GM19035 (cell line): ENCODE results near the gene MYCBP.

Experiments
- ATAC-seq: cut with Tn5 transposase; IDR thresholded peaks from one replicate; pipeline ENCODE4 v1.9.1; 2021; ENCODE audit not compliant: unreplicated experiment

The MYCBP gene

DNA sequence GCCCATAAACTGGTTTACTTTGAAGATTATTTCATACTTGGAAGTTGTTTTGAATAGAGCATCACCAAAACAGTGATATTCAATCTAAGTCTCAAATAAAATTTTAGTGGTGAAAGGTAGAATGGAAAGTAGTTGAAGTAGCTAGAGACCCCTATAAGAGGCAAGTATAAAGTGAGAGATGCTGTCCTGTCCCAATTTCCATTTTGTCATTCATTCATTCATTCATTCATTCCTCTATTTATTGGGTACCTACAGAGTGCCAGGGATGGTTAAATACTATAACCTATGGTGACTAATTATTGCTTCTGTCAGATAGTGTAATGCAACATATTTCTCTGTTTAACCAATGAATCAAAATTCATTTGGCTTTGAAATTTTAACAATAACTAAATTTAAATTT is 46.3 kb downstream of the MYCBP start:
- ATAC-seq: no peak

DNA sequence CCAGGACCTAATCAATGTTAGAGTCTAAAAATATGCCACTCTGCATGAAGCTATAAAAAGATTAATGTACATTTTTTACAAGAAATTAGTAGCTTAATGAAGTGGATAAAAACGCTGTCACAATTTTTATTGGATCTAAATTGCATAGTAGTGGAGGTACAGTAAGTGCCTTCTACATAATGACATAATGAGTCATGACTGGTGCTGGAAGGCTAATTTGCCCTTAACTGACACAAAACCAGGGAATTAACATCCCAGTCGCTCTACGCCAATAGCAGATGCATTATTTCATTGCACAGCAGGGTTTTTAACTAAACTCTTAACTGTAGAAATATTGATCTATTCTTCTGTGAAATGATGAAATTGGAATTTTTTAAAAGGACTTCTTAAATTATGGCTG is 46.9 kb downstream of the MYCBP start:
- no peak for ATAC-seq

DNA sequence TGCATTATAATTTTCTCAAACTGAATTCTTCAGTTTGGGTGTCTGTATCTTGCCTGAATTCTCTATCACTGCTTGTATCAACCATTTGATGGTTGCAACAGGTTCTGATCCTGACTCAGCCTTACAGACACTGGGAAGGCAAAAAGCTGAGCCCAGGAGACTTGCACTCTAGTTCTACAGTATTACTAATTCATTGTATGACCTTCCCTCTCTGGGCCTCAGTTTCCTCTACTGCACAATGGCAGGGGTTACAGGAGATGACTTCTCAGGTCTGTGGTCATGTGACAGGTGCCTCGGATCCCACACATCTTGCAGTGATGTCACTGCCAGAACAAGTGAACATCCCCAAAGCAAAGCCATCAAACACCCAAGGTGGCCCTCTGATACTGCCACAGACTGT is 52.3 kb downstream of the MYCBP start:
- ATAC-seq: no peak

GRCh38 chr1:38819516-38819915 is 53.6 kb downstream of the MYCBP start:
- no peak for ATAC-seq

DNA sequence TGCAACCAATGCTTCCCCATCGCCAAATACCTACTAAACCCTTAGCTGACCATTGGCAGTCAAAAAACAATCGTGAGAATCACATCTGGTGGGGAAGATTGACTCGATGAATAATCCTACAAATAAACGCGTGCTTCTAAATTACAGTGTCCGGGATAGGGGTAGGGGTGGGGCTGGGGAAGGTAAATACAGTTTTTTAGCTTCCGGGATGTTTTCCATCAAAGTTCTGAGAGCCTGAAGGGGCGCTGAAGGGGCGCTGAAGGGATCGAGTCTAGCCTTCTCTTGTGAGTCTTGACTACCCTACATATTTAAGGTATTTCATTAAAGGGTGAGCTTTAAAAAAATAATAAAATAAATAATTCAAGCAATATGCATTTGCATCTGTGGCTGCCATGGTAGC is 54.1 kb downstream of the MYCBP start:
- no peak for ATAC-seq

DNA sequence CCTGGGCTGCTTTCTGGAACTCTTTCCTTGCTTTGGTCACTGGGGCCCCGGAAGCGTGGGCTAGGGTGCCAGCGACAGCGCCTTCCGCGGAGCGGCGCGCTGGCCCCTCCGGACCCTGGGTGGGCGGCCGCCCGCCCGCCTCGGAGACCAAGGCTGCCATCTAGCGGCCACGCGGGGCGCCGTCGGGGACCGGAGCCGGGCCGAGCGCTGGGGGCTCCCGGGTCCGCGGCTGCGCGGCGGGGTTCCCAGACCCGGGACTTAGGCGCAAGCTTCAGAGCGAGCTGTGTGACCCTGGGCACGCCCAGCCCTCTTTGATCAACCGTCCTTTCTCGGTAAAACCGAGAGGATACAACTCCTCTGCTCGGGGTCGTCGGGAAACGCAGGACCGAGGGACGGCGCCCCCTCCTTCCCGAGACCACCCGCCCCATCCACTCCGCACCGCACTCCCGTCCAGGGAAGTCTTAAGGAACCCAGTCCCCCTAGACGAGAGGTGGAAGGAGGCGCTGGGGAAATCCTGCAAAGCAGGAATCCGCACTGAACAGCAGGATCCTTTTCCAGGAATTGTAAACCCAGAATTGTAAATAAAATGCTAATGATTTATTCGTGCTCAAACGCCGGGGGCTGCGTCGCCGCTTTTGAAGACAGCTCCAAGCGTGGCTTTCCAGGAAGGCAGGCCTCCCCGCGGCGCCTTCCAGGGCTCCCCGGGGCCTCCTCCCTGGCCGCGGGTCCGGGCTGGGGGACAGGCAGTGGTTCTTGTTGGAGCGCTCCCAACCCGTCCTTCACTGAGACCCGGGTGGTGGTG is 54.8 kb downstream of the MYCBP start:
- ATAC-seq: no peak

- no peak for ATAC-seq
Observed at GRCh38 chr1:38817267-38818174, 55.6 kb downstream of the MYCBP start.

GRCh38 chr1:38815903-38816627 is 57.1 kb downstream of the MYCBP start:
- ATAC-seq: no peak

DNA sequence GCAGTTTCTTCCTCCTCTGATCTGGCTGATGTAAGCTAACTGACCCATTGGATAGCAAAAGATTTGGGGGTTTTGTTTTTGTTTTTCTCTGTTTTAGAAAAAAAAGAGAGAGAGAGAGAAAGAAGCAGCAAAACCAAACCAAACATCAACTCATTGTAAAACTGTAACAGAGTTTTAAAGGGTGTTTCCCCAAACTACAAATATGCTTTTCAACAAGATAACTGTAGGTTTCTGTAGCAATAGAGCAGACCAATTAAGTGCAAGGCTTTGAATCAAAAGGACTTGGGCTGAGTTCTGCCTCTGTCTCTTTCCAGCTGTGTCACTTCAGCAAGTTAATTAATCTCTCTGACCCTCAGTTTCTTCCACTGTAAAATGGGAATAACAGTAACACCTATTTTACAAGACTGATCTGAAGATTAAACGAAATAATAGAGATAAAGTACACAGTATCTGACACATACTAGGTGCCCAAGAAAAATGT is 58.1 kb downstream of the MYCBP start:
- ATAC-seq: no peak

GRCh38 chr1:38814444-38814983 is 58.6 kb downstream of the MYCBP start:
- no peak for ATAC-seq

DNA sequence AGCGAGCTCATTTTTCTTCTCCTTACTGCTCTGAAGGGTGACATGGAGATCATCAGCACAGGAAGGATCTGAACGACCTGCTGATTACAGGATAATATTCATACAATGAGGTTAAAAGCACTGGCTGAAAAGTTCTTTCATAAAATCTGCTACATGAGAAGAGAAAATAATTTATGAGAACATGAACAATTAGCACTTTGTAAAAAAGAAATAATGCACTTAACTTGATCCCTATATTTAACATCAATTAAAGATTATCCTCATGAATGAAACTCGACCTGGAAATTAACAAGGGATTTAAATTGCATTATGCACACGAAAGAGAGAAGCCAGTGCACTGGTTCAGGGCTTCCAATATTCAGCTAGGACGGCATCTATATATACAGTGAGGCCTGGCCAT is 60.2 kb downstream of the MYCBP start:
- ATAC-seq: no peak
